Measurements from ENCODE around the gene CACNA1G.

CACNA1G gene

DNA sequence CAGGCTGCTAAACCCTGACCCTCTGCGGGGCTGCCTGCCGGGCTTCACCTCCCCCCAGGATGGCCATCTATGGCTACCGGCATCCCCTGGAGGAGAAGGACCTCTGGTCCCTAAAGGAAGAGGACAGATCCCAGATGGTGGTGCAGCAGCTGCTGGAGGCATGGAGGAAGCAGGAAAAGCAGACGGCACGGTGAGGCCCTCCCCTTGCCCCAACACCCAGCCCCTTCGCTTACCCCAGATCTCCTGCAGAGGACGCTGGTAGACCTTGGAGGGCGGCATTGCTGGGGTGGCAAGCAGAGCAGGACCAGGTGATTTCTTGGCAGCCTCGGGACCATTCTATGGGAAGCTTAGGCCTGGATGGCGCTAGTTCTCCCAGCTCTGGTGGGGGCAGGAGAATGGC lies 98.7 kb downstream of the CACNA1G start:
- no peak for DNase-seq

DNA sequence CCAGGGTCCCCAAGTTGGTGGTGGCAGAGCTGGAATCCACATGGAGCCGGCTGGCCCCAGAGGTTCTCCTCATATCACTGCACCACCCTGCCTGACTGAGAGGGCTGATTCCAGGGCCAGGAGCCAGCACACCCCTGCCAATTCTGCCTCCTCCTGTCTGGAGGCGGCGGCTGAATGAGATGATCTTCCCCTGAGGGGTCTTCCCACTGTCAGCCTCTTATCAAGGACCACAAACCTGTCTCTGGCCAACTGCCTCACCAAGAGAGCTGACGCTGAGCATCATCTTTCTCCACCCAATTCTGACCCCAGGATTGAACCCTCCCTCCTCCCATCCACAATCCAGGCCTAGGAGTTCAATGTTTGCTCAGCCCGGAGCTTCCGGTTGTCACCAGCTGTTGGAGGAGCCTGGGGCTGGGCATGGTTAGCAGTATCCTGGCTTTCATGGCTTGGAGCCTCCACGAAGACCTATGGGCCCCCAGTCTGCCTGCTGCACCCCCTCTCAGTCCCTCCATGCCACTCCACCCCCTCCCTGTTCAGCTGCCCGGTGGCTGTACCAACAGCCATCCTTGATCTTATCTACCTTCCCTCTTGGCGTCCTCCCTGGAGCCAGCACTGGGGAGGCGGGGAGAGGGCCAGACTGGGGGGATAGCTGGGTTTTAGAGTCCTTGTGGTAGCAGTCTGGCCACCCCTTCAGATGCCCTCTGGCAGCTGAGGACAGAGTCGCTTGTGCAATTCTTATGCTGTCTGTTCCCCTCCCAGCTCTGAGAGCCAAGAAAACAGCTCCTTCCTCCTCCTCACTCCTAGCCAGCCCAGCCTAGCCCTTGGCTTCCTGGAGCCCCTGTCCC lies 99.7 kb downstream of the CACNA1G start:
- no peak for DNase-seq

DNA sequence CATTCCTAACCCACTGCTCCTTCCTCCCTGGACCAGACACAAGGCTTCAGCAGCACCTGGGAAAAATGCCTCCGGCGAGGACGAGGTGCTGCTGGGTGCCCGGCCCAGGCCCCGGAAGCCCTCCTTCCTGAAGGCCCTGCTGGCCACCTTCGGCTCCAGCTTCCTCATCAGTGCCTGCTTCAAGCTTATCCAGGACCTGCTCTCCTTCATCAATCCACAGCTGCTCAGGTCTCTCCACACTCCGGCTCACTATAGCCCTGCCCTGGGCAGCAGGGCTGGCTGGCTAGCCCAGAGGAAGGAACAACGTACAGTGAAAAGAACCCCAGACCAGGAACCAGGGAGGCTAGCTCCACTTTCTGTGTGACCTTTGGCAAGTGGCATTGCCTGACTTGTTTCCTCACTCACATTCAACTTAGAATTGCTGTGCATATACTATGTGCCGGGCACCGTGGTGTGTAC lies 100.4 kb downstream of the CACNA1G start:
- no peak for DNase-seq

DNA sequence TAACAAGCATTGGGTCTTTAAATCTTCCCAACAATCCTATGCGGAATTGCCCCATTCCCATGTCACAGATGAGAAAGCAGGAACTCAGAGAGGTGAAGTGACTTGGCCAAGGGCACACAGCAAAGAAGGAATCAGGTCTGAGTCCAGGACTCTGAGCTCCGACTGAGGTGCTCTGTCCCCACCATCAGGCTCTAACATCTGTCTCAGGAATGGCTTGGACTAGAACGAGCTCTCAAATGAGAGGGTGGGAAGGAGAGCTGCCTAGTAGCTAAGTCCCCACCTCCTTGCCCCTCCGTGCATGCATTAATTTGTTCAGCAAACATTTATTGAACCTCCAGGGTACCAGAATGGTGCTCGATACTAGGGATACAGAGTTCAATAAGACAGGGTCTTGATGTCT lies 100.8 kb downstream of the CACNA1G start:
- DNase-seq, result no peak

DNA sequence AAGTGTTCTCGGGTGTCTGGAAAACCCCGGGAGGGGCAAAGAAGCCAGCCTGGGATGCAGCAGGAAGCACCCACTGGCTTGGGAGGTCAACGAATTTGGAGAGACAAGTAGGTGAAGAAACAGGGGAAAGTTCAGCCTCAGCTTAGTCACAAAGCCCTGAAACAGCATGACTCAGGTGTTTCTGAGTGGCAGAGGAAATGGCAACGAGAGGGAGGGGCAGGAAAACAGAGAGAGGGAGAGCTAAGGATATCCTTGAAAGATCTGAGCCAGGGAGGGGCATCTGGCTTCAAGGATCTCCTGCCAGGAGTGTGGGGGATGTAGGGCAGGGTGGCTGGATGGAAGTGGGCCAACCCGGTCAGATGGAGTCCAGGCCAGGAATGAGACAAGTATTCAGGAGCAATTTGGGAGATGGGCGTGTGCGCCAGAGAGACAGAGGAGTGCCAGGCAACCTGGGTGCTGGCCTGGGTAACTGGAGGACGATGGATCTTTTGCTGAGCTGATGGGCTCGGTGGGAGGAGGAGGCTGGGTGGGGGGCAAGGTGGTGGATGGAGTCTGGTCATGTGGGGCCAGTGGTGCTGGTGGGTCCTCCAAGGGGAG lies 101.4 kb downstream of the CACNA1G start:
- DNase-seq, result no peak

DNA sequence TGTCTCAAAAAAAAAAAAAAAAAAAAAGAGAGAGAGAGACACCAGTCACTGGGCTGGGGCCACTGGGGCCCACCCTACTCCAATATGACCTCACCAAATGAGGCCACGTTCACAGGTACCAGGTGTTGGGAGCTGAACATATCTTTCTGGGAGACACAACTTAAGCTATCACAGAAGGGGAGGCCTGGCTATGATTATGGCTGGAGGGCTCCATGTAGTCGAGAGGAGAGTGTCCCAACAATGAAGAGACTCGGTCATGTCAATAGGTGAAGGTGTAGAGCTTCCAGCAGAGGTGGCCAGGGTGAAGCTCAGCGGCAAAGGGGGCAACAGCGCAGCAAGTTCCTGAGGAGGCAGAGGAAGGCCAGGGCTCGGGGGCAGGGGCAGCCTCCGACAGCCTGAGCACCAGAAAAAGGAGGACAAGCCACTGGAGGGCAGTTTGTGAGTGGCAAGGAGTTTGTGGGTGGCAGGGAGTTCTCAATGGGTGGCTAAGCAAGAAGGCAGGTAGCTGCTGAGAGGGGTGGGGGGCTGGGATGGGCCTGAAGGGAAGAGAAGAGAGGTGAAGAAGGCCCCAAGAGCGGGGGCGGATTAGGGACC lies 102.2 kb downstream of the CACNA1G start:
- no peak for DNase-seq

DNA sequence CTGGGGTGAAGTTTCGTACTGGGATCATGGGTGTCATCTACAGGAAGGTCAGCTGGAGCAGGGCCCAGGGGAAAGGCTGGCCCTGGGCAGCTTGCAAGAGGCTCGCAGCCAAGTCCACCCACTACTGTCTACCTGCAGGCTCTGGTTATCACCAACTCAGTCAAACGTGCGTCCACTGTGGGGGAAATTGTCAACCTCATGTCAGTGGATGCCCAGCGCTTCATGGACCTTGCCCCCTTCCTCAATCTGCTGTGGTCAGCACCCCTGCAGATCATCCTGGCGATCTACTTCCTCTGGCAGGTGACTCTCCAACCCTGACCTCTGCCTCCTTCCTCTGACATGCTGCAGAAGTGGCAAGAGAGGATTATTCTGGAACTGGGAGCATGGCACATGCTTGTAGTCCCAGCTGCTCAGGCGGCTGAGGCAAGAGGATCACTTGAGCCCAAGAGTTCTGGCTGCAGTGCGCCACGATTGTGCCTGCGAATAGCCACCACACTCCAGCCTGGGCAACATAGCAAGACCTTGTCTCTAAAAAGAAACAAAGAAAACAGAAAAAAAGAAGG lies 103.4 kb downstream of the CACNA1G start:
- no peak for DNase-seq

DNA sequence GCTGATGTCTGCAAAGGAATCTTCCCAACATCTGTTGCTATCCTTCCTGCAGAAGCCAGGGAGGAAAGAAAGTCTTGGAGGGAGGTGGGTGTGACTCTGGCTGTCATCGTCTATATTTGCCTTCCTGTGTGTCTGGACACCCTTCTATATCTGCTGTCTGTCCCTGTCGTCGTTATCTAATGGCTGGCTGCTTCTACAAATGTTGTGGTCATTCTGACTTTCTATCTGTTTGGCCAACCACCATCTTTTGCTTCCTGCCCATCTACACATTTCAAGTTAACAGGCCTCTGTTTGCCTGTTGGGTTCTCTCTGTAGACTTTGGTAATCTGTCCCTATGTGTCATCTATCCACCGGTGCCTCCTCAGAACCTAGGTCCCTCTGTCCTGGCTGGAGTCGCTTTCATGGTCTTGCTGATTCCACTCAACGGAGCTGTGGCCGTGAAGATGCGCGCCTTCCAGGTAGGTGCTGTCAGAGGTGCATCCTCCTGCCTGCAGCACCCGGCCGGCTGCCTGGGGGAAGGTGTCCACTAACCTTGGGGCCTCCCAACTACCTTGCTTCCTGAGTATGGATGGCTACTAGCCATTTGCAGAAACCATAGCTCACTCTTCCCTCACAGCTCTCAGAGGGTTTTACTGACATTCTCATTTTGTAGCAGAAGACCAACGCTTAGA lies 104.4 kb downstream of the CACNA1G start:
- DNase-seq, result no peak

DNA sequence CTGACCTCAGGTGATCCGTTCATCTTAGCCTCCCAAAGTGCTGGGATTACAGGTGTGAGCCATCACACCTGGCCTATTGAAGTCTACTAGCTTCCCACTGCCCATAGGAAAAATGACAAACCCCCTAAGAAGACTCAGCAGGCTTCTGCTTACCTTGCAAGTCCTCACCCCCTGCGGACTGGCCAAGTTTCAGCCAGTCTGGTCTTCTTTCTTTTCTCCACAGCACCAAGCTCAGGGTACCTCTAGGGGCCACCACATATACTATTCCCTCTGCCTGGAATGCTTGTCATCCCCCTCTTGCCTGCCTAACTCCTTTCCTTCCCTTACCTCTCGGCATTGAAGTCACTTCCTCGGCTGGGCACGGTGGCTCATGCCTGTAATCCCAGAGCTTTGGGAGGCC lies 105.3 kb downstream of the CACNA1G start:
- no peak for DNase-seq

DNA sequence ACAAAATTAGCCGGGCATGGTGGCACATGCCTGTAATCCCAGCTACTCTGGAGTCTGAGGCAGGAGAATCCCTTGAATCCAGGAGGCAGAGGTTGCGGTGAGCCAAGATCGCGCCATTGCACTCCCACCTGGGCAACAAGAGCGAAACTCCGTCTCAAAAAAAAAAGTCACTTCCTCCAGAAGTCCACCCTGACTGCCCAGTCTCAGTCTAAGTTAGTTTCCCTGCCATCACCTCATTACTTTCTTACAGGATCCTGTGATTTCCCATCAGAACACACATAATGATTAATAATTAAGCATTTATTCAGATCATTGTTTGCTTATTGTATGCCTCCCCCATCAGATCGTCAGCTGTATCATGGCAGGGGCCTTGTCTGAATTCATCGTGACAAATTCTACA lies 105.8 kb downstream of the CACNA1G start:
- DNase-seq, result no peak

DNA sequence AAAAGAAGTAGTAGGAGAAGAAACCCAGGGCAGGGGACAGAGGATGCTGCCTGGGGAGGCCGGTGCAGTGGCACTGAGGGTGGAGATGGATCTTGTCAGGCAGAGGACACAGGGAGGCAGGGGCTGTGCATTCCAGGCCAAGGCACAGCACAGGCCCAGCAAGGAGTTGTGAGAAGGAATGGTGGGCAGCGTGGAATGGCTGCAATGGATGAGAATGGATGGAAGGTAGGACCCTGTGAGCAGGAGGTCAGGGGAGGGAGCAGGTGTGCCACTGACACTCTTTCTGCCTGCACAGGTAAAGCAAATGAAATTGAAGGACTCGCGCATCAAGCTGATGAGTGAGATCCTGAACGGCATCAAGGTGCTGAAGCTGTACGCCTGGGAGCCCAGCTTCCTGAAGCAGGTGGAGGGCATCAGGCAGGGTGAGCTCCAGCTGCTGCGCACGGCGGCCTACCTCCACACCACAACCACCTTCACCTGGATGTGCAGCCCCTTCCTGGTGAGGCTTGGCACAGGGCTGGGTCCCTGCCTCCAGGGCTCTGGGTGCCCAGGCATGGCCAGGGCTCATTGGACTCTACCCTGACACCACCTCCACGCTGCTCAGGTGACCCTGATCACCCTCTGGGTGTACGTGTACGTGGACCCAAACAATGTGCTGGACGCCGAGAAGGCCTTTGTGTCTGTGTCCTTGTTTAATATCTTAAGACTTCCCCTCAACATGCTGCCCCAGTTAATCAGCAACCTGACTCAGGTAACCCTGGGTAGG lies 106.9 kb downstream of the CACNA1G start:
- DNase-seq, result no peak

DNA sequence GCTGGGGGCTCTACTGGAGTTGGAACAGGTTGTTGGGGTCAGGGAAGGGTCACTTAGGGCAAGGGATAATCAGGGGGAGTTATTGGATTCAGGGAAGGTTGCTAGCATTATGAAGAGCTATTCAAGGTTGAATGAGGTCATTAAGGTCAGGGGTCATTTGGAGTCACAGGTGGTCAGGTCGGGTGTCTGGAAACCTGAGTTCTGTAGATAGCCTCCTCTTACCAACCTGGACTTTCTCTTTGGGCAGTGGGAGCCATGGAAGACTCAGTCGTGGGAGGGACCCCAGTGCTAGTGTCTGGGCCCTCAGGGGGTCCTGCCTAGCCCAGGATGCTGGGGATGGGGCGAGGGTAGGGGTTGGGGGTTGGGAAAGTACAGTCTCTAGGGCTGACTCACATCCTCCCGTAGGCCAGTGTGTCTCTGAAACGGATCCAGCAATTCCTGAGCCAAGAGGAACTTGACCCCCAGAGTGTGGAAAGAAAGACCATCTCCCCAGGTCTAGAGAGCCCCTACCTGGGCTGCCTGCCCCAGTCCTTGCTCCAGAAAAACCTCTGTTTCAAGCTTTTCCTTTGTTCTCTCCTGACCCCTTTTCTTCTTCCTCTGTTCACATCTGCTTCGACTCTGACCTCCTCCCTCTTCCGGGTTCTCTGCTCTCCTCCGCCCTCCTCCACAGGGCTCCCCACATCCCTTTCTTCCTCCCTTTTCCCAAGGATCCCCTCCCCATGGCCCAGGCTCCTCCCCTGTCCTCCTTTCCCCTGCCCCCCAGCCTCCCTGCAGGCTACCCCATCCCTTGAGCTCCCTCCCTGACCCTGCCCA lies 107.7 kb downstream of the CACNA1G start:
- DNase-seq, result no peak

DNA sequence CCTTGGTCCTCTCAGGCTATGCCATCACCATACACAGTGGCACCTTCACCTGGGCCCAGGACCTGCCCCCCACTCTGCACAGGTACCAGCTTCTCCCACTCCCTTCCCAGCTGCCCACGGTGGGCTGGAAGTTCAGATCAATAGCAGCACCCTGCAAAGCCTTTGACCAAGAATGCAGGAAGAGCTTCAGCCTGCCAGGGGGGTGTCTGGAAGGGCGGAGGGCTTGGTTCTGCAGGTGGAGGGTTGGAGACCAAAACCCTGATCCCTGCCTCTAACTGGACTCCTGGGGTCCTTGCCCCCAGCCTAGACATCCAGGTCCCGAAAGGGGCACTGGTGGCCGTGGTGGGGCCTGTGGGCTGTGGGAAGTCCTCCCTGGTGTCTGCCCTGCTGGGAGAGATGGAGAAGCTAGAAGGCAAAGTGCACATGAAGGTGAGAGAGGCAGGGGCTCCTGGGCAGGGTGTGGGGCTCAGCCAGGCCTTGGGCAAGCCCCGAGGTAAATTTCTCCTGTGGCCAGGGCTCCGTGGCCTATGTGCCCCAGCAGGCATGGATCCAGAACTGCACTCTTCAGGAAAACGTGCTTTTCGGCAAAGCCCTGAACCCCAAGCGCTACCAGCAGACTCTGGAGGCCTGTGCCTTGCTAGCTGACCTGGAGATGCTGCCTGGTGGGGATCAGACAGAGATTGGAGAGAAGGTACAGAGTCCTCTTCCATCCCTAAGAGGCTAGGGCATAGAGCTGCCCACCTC lies 108.5 kb downstream of the CACNA1G start:
- DNase-seq, result no peak

DNA sequence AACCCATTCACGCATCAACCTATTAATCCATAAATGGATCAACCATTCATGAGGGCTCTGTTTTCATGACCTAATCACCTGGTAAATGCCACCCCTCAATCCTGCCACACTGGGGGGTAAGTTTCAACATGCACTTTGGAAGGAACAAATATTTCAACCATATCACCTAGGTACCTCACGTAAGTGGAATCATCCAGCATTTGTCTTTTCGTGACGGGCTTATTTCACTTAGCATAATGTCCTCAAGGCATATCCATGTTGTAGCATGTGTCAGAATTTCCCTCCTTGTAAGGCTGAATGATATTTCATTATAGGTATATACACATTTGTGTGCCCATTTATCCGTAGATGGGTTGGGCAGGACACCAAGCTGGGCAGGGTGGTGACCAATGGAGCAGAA lies 111.6 kb downstream of the CACNA1G start:
- DNase-seq, result no peak

DNA sequence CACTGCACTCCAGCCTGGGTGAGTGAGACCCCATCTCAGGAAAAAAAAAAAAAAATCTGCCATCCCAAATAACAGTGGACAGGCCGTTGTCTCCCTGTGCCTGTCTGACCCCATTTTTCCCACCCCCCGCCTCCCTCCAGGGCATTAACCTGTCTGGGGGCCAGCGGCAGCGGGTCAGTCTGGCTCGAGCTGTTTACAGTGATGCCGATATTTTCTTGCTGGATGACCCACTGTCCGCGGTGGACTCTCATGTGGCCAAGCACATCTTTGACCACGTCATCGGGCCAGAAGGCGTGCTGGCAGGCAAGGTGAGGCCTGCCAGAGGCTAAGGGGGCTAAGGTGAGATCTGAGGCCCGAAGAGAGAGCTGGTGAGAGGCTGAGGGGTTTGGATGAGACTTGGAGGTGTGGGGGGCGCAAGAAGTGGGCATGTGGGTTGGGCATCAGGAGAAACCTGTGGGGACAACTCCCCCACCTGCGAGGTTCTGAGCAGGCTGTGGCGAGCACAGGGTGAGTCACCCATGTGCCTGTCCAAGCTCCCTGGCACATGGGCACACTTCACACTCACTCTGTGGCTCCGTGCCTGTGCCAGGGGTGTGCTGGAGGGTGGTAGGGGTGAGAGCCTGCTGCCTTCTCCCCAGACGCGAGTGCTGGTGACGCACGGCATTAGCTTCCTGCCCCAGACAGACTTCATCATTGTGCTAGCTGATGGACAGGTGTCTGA lies 112.5 kb downstream of the CACNA1G start:
- no peak for DNase-seq

DNA sequence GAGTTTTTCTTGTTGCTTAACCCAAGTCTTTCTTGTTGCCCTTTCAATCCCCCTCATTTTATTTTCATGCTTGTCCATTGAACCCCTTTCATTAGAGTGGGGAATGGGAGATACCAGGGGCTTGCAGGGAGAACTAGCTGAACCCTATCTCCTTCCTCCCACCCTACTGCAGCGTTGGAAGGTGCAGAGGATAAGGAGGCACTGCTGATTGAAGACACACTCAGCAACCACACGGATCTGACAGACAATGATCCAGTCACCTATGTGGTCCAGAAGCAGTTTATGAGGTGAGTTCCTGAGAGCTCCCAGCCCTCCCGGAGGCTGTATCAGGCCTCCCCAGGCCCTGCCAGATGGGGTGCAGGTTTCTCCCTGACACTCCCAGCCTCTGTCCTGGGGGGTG lies 114.7 kb downstream of the CACNA1G start:
- no peak for DNase-seq

DNA sequence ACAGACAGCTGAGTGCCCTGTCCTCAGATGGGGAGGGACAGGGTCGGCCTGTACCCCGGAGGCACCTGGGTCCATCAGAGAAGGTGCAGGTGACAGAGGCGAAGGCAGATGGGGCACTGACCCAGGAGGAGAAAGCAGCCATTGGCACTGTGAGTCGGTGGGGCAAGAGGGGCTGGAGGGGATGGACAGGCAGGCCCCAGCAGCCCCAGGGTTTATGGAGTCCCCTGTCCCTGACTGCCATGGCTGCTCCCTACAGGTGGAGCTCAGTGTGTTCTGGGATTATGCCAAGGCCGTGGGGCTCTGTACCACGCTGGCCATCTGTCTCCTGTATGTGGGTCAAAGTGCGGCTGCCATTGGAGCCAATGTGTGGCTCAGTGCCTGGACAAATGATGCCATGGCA lies 115.1 kb downstream of the CACNA1G start:
- no peak for DNase-seq

DNA sequence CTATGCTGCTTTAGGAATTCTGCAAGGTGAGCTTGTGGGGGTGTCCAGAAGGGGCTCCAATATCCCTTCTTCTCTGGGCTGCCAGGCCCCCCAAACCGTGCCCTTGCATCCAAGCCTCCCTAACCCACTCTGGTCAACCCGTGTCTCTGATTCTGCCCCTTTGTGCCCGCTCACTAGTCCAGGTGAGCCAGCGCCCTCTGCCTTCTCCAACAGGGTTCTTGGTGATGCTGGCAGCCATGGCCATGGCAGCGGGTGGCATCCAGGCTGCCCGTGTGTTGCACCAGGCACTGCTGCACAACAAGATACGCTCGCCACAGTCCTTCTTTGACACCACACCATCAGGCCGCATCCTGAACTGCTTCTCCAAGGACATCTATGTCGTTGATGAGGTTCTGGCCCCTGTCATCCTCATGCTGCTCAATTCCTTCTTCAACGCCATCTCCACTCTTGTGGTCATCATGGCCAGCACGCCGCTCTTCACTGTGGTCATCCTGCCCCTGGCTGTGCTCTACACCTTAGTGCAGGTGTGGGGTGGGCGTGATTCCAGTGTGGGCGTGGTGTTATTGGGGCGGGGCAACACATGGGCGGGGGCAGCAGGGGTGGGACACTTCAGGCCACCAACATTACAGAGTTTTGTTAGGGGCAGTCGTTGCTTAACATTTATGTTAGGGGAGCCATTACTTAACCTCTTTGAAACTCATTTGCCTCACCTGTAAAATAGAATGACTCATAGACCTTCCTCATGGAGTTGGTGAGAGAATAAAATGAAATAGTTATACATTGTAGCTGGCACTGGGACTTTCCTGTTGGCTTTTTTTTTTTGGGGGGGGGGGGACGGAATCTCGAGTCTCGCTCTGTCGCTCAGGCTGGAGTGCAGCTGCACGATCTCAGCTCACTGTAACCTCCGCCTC lies 115.8 kb downstream of the CACNA1G start:
- DNase-seq, result no peak

All from NCI-H2107 (cell line).